ENCODE measurements around the gene PLEKHG4B. TPM values are rescaled to one million over a fixed set of nuclear protein-coding genes. Genes with fewer than 3 reads are reported as not detected.

The PLEKHG4B gene
- total RNA-seq, 1 donor from 2014 or later, result 5.4 TPM

DNA sequence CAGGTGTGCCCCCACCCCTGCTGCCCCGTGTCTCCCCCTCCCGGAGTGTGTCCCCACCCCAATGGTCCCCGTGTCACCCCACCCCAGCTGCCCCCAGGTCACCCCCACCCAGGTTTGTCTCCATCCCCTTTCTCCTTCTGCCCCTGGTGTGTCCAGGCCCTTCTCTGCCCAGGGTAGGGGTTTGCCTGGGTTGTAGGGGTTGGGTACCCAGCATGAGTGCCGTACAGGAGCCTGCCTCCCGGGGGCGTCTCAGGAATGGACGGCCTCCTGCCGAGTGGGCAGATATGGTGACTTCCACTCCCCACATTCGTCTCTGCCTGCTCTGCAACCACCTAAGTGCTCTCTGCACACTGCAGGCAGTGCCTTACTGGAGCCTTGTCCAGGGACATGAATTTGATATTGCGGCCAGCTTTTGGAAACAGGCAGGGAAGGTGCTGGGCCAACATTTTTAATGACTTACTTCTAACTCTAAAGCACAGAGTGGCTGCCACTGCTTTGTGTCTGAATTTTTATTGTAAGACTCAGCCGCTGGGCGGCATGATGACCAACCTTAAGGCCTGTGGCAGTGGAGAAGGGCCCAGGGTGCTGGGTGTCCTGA, 106.0 kb downstream of the PLEKHG4B start:
- H3K4me3 ChIP-seq (ENCODE audit: low read depth, low read length), result no peak overlapping the region
- peaks cover under 1% of the 10 kb centered on the region for H3K27me3 ChIP-seq (ENCODE audit: control insufficient read depth, insufficient read depth, low read length)
- DNase-seq (ENCODE audit: low read depth), result no peak
- TF ChIP-seq, protein P1, sequence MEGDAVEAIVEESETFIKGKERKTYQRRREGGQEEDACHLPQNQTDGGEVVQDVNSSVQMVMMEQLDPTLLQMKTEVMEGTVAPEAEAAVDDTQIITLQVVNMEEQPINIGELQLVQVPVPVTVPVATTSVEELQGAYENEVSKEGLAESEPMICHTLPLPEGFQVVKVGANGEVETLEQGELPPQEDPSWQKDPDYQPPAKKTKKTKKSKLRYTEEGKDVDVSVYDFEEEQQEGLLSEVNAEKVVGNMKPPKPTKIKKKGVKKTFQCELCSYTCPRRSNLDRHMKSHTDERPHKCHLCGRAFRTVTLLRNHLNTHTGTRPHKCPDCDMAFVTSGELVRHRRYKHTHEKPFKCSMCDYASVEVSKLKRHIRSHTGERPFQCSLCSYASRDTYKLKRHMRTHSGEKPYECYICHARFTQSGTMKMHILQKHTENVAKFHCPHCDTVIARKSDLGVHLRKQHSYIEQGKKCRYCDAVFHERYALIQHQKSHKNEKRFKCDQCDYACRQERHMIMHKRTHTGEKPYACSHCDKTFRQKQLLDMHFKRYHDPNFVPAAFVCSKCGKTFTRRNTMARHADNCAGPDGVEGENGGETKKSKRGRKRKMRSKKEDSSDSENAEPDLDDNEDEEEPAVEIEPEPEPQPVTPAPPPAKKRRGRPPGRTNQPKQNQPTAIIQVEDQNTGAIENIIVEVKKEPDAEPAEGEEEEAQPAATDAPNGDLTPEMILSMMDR (IDR thresholded peaks at IDR 0.05; ENCODE audit: insufficient read depth, low read length, poor library complexity, severe bottlenecking), result no peak
- no peaks in the 10 kb centered on the region for H3K36me3 ChIP-seq (ENCODE audit: control insufficient read depth, insufficient read depth, low read length)

DNA sequence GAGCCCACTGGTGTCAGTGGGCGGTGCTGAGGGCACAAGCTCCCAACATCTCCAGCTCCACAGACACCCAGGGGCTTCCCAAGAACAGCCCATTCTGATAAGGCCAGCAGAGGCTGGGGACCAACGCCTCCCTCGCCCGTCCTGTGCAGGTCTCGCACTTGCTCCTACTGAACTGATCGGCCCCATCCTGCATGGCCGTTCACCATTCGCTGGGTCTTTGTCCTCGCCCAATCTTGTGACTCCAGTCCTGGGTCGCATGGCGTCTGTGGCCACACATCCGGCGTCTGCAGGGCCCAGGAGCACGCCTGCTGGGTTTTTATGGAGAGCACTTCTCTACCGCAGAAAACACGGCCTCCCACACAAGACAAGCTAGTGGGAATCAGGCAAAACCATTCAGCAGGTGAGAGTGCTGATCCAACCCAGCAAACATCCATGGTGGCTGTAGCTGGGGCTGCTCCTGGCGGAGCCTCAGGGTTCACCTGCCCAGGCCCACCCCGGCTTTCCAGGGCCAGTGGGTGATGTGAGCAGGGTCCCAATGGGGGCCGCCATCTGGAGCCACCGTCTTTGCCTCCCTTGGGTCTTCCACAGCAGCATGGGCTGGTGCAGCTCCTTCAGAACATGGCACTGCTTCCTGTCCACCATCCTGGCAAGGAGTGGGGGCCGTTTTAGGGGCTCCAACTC, 106.7 kb downstream of the PLEKHG4B start:
- Histone ChIP-seq H3K4me3 (ENCODE audit: low read depth, low read length) (no peak overlapping the region), H3K27me3 (ENCODE audit: control insufficient read depth, insufficient read depth, low read length) (no peaks in the 10 kb centered on the region), H3K36me3 (ENCODE audit: control insufficient read depth, insufficient read depth, low read length) (no peaks in the 10 kb centered on the region)
- TF ChIP-seq, protein P1 (IDR thresholded peaks at IDR 0.05; ENCODE audit: insufficient read depth, low read length, poor library complexity, severe bottlenecking), result no peak
- no peak for DNase-seq (ENCODE audit: low read depth)

DNA sequence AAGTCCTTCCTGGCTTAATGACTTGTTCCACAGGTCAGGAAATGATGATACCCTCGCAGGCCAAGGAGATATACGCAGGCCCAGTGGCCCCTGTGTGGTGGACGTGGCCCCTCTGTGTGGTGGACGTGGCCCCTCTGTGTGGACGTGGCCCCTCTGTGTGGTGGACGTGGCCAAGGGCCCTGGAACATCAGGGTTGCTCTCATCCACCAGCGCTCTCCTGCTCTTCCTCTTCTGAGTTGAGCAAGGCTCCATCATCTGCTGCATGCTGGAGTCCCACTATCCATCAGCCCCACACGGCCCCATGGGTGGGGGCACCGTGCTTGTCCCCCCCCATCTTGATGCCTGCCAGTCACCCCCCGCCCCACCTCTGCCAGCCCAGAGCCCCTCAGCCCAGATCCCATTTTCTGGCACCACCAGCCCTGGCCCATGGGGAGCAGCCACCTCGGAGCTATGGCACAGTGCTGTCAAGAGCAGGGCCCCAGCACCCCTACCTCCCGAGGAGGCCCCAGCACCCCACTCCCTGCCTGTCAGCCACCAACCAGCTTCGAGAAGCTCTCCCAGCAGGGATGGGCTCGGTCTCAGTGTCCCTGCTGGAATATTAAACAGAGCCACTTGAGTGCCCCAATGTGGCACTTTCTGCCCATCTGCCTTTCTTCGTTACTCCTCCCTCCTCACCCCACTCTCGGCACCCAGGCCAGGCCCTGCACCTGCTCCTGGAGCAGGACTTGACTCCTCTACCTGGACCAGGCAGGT, 107.4 kb downstream of the PLEKHG4B start:
- no peaks in the 10 kb centered on the region for H3K36me3 ChIP-seq (ENCODE audit: control insufficient read depth, insufficient read depth, low read length)
- H3K27me3 ChIP-seq (ENCODE audit: control insufficient read depth, insufficient read depth, low read length), result no peaks in the 10 kb centered on the region
- TF ChIP-seq, protein P1 (IDR thresholded peaks at IDR 0.05; ENCODE audit: insufficient read depth, low read length, poor library complexity, severe bottlenecking), result no peak
- H3K4me3 ChIP-seq (ENCODE audit: low read depth, low read length), result no peak overlapping the region
- no peak for DNase-seq (ENCODE audit: low read depth)

- TF ChIP-seq, protein P1 (IDR thresholded peaks at IDR 0.05; ENCODE audit: insufficient read depth, low read length, poor library complexity, severe bottlenecking), result no peak
- no peak for DNase-seq (ENCODE audit: low read depth)
- H3K36me3 ChIP-seq (ENCODE audit: control insufficient read depth, insufficient read depth, low read length), result no peaks in the 10 kb centered on the region
- H3K27me3 ChIP-seq (ENCODE audit: control insufficient read depth, insufficient read depth, low read length), result no peaks in the 10 kb centered on the region
- H3K4me3 ChIP-seq (ENCODE audit: low read depth, low read length), result no peak overlapping the region
Measured at GRCh38 chr5:199950-200645, 108.1 kb downstream of the PLEKHG4B start.

GRCh38 chr5:200985-201384, 109.0 kb downstream of the PLEKHG4B start:
- Histone ChIP-seq H3K27me3 (ENCODE audit: control insufficient read depth, insufficient read depth, low read length) (no peaks in the 10 kb centered on the region), H3K36me3 (ENCODE audit: control insufficient read depth, insufficient read depth, low read length) (no peaks in the 10 kb centered on the region), H3K4me3 (ENCODE audit: low read depth, low read length) (no peak overlapping the region)
- DNase-seq (ENCODE audit: low read depth), result no peak
- TF ChIP-seq, protein P1 (IDR thresholded peaks at IDR 0.05; ENCODE audit: insufficient read depth, low read length, poor library complexity, severe bottlenecking), result no peak
